Left ventricle myocardium inferior (tissue), 1 donor: ENCODE data around the gene RINL. TPM values are rescaled to one million over a fixed set of nuclear protein-coding genes. Genes with fewer than 3 reads are reported as not detected.

Experiments used
- DNase-seq: peaks from one replicate; pipeline ENCODE4 v3.0.0-alpha.2; 2020
- H3K27ac ChIP-seq: fragments of 200-600 bp; replicated peaks from 2 replicates; pipeline ENCODE4 v1.8.0; 2021
- H3K27me3 ChIP-seq: fragments of 200-600 bp; 2 replicates; pipeline ENCODE4 v1.8.0; 2021; ENCODE audit warnings: low read depth
- H3K36me3 ChIP-seq: fragments of 200-600 bp; 2 replicates; pipeline ENCODE4 v1.8.0; 2021
- H3K4me1 ChIP-seq: fragments of 200-600 bp; 2 replicates; pipeline ENCODE4 v1.8.0; 2021
- H3K4me3 ChIP-seq: fragments of 200-600 bp; 2 replicates; pipeline ENCODE4 v1.8.0; 2021; ENCODE audit warnings: mild to moderate bottlenecking, moderate library complexity
- H3K9me3 ChIP-seq: fragments of 200-600 bp; replicated peaks from 2 replicates; pipeline ENCODE4 v1.8.0; 2021
- CTCF ChIP-seq: fragments of 200-600 bp; IDR thresholded peaks from 2 replicates; pipeline ENCODE4 v1.8.0; 2021; ENCODE audit warnings: antibody characterized with exemption, mild to moderate bottlenecking, borderline replicate concordance
- intact Hi-C: fragments of 100-400 bp; cut with micrococcal nuclease; formaldehyde crosslinking; loops from one replicate; pipeline ENCODE4 v1.11.0; 2022
- total RNA-seq: library from RNA; stranded (reverse); fragmentation: NEBNext Ultra II Directional; extraction: Animal tissue kit (Norgen Biotek cat#: 25700); gene quantifications from one replicate; pipeline ENCODE4 v1.2.1, GENCODE V29; 2021
- donor health status: DM: no; HTN: yes; CAD: no; lungs with severe emphysema.

The RINL gene
- total RNA-seq, 1 donor from 2014 or later, result 3.7 TPM

DNA sequence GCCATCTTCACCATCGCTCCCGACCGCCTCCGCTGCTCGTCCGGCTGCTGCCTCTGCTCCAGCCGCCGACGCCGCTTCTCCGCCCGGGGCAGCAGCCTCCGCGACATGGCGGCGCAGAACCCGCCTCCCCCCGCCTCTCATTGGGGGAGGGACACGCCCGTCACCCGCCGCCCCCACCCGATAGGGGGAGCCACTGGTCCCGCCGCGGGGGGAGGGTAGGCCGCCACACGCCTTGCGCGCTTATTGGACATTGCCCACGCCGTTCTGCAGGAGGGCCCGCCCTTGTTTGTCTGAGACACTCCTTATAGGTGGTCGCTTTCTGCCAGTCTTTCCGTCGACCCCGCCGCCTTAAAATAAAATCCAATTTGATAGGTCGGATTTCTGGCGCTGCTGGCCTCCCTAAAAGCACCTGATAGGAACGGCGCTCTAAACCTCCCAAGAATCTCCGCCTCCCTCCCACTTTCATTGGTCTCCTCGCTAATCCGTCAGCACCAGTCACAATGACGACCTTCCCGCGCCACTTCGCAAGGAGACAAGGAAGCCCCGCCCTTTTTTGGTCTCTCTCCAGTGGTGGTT, 28.1 kb downstream of the RINL start, which contains the start of gene HNRNPL:
HNRNPL (minus strand) TSS at position 127 of the 576 bp plus-strand sequence; CDS start at position 107, 20 bp downstream.
- H3K27me3 ChIP-seq, result no peaks in the 10 kb centered on the region
- peak within 1 kb of the TSS; percentile 99 for H3K4me3 ChIP-seq
- DNase-seq, result peak; percentile 99
- intact Hi-C loops, result no loop called here
- peaks cover 67% of the 10 kb centered on the region for H3K4me1 ChIP-seq
- TF ChIP-seq CTCF, result peak; percentile 68
- peak within 1 kb of the TSS; percentile 100 for H3K27ac ChIP-seq
- peaks cover 35% of the 10 kb centered on the region for H3K36me3 ChIP-seq
- no peaks in the 10 kb centered on the region for H3K9me3 ChIP-seq

GRCh38 chr19:38849147-38849859, 28.8 kb downstream of the RINL start:
- Histone ChIP-seq H3K9me3 (no peaks in the 10 kb centered on the region), H3K27me3 (no peaks in the 10 kb centered on the region), H3K4me3 (peak overlapping the region; percentile 99), H3K4me1 (peaks cover 73% of the 10 kb centered on the region), H3K27ac (peak overlapping the region; percentile 100), H3K36me3 (peaks cover 41% of the 10 kb centered on the region)
- intact Hi-C loops, result no loop called here
- DNase-seq, result peak; percentile 97
- TF ChIP-seq CTCF, result no peak

DNA sequence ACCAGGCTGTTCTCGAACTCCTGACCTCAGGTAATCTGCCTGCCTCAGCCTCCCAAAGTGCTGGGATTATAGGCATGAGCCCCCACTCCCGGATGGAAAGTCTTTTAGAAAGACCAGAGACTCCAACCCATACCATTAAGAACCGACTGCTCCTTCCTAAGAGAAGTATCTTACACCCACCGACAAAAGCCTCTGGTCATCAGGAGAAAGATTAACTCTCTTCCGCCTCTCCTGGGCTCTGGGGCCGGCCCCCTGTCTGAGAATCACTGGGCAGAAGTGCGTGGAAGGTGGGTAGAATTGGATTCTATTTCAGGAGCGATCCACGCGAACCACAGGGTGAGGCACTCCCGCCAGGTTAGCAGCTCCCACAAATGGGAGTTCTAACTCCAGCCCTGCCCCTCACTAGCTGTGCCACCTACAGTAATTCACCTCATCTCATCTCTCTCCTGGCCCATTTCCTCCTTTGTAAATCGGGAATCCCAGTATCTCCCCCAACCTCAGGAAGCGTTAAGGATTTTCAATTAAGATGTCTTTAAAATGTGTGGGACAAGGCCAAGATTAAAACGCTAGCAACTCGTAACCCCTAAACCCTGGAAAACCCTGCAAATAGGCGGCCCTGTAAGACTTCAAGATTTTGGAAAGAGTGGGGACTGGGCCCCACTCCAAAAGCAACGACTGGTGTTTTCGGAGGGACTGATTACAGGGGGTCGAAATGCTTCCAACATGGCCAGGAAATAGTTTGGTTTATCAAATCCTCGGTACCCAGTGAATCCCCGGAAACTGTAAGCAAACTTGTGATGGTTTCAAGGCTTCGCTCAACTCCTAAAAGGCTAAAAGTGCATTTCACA, 29.6 kb downstream of the RINL start:
- TF ChIP-seq CTCF, result no peak
- Histone ChIP-seq H3K27ac (peak overlapping the region; percentile 100), H3K27me3 (no peaks in the 10 kb centered on the region), H3K4me1 (peaks cover 81% of the 10 kb centered on the region), H3K9me3 (no peaks in the 10 kb centered on the region), H3K36me3 (peaks cover 49% of the 10 kb centered on the region), H3K4me3 (peak overlapping the region; percentile 99)
- intact Hi-C loops, result no loop called here
- DNase-seq, result no peak

DNA sequence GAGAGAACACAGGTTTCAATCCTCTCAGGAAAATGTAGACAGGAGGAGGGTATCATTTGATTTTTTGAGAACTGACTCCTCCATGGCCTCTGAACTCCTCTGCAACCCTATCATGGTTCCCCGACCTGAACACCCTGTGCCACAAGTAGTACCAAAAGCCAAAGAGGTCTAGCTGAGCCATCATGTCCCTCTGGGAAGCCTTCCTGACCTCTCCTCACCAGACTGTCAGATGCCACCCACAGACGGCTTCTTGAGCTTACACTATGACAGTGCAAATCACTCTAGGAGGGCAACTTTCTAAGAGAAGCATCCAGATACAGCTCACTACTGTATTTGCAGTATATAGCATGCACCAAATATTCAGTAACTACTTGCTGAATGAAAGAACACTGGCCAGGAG, 32.0 kb downstream of the RINL start:
- DNase-seq, result no peak
- Histone ChIP-seq H3K4me3 (no peak overlapping the region), H3K36me3 (peaks cover 73% of the 10 kb centered on the region), H3K4me1 (peaks cover 74% of the 10 kb centered on the region), H3K9me3 (no peaks in the 10 kb centered on the region), H3K27ac (no peak overlapping the region), H3K27me3 (no peaks in the 10 kb centered on the region)
- no peak for TF ChIP-seq CTCF
- intact Hi-C loops, result no loop called here

GRCh38 chr19:38845374-38846024, 32.6 kb downstream of the RINL start:
- Histone ChIP-seq H3K27me3 (no peaks in the 10 kb centered on the region), H3K36me3 (peaks cover 79% of the 10 kb centered on the region), H3K27ac (peak overlapping the region; percentile 11), H3K4me3 (no peak overlapping the region), H3K4me1 (peaks cover 75% of the 10 kb centered on the region), H3K9me3 (no peaks in the 10 kb centered on the region)
- DNase-seq, result no peak
- intact Hi-C loops, result no loop called here
- no peak for TF ChIP-seq CTCF
